Anterior cingulate cortex (tissue), 58 donors: ENCODE results near the gene PSAT1.
A peak's percentile ranks its signal among the peaks of the same experiment; 100 is the strongest.

Source experiments
- DNase-seq, 58 donors: peaks; one replicate each; lab custom pipeline; 2025; lab: John Stamatoyannopoulos, UW

The PSAT1 gene

DNA sequence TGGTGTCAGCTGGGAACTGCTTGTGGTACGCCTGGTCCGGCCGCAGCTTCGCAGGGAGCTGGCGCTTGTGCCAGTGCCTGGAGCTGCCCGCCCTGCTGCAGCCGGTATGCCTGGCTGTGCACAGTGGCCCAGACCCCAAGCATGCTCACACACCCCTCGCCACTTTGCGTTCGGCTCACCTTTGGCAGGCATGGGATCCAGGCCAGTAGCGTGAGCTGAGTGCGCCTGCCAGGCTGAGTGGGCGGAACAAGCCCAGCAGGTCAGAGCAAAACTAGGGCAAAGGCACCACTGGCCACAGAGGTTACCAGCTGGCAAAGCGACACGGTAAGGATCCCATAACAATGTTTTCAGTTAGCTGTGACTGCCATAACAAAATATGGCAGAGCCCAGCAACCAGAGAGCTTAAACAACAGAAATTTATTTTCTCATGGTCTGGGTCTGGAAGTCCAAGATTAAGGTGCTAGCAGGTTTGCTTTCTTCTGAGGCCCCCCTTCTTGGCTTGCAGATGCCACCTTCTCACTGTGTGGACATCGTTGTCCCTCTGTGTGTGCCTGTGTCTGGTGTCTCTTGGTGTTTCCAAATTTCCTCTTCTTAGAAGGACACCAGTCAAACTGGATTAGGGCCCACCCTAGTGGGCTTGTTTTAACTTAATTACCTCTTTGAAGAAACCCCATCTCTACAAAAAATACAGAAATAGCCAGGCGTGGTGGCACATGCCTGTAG is 61.6 kb downstream of the PSAT1 start:
- DNase-seq, result peak in 3 of 58 donors; percentile 1 to 3 (median 3)

DNA sequence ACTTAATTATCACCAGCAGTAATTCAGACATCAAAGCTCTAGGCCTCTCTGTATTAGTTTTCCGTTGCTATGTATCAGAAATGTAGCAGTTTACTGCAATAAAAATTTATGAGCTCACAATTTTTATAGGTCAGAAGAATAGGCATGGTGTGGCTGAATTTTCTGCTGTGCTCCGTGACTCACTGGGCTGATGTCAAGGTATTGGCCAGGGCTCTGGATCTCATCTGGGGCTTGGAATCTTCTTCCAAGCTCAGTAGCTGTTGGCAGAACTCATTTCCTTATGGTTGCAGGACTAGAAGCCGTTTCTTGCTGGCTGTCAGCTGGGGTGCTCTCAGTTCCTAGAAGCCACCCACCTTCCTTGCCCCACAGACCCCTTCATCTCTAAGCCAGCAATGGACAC is 66.3 kb downstream of the PSAT1 start:
- no peak for DNase-seq

DNA sequence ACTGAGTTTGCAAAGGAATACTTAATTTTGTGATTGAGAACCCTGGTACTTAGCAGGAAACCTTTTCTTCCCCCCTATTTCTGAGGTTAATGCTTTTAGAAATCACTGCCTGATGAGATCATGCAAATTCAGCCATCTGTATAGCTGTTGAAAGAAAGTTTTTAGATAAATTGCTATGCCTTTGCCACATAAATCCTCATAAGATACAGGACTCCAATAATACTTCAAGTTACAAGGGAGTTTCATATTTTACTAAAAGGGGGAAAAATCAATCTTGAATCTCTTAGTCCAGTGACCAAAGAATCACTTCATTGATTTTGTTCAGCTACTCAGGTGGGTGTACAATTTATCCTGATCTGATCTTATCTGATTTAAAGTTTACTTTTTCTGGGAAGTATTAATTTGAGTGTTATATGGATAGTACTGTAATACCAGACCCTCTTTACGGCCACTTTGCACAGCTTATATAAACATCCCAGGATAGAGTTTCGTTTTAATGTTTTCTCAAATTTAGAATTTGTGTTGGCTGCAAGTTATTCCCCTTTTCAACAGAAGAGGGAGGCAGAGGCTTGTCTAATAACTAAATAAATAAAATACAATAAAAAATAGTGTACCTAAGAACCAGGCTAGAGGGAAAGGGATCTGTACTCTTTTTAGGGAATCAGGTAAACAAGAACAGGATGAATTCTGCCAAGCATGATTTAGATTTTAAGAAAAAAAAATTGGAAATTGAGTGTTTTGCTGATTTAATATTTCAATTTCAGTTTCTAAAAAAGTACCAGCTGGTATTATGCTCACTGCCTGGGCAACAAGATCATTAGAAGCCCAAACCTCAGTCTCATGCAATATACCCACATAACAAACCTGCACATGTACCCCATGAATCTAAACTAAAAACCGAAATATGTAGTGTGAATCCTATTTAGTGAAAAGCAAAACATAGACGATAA is 69.1 kb downstream of the PSAT1 start:
- DNase-seq, result no peak

DNA sequence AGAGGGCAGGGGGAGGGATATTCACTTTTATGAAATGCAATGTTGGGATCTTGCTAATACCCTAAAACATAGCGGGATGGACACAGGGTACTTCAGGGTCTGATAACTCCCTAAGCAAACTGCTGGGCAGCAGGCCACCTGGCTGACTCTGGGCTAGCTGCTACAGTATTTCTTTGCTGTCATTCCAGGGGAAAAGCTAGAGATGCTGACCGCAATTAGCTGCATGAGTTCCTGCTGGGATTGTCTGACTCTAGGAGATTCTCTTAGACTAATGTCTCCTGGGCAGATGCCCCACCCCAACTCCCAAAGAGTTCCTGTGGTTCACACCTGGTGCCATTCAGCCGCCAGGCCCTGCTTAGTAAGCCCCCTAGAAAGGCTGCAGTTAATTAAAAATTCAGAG is 69.9 kb downstream of the PSAT1 start:
- no peak for DNase-seq

DNA sequence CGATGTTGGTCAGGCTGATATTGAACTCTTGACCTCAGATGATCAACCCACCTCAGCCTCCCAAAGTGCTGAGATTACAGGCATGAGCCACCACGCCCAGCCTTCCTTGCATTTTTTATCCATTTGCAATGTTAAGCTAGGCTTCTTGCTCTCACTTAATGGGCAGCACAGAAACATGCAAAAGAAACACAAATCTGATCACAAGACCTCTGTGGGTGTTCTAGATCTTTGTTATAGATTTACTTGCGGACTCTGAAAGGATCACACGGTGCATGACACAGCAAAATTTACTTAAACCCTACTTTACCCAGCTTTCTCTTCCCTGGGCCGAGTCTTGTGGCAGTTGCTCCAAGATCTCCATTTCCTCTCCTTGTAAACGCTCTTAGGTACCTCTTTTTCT is 71.3 kb downstream of the PSAT1 start:
- no peak for DNase-seq

DNA sequence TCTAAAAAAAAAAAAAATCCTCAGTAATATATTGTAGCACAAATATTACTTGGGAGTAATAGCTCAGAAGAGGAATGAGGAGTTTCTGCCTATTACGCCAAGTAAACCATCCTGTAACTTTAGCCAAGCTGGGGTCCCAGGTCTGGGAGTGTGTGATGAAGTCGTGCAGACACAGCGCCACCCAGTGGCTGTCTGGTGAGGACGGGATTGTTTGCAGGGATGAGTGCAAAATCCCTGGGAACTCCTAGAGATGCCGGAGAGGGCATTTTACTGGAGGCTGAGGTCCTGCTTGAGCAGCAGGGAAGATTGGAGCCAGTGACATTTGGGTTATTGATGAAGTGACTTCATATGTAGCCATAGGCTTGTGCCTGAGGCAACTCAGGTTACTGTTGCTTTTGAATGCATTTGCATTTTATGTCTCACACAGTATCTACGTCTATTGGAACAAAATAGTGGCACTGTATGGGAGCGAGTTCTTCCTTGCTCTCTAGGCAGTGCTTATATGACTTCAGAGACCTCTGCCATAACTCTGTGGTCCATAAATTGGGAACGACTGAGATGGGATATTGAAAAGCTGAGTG is 72.8 kb downstream of the PSAT1 start:
- peak in 55 of 58 donors; percentile 4 to 85 (median 53) for DNase-seq

DNA sequence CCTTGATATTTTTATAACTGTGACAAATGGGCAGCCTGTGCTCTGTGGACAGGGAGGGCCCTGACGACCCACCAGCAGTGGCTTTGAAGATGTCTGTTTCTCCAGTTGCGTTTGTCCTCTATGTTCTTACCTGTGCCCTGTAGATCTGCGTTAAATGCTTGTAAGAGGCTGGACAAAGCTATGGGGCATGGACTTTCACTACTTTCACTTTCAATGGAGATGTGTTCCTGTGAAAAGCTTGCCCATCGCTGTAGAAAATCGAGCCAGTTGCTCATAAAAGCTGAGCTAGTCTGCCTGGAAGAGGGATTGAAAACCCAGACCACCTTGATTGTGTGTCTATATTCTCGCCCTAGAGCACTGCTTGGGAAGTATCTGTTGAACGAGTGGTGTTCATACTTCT is 74.1 kb downstream of the PSAT1 start:
- no peak for DNase-seq

DNA sequence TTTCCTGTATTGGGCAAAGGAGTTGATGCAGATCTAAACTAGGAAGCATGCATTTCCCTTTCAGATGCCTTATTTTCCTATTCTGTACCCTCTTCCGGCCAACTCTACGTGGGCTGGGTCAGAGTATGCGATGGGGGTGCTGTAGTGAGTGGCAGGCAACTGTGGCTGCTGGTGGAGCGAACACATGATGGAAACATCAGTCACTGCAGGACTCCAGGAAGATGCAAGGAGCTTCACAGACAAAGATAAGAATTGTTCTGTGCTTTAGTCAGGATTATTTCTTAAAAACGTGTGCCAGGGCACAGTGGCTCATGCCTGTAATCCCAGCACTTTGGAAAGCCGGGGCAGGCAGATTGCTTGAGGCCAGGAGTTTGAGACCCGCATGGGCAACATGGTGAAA is 75.1 kb downstream of the PSAT1 start:
- no peak for DNase-seq
